ENCODE data around the gene VEZT. TPM values are rescaled to one million over a fixed set of nuclear protein-coding genes. Genes with fewer than 3 reads are reported as not detected.
"Not testable (repeated sequence)": the region's sequence is repeated elsewhere in the genome, so short reads cannot be mapped to it uniquely, and the experiment has no call there.

VEZT gene
- total and polyA plus RNA-seq, 2 donors (not counting 1 experiment from before 2014, with no cell fraction given) = 76.6 to 123 TPM

DNA sequence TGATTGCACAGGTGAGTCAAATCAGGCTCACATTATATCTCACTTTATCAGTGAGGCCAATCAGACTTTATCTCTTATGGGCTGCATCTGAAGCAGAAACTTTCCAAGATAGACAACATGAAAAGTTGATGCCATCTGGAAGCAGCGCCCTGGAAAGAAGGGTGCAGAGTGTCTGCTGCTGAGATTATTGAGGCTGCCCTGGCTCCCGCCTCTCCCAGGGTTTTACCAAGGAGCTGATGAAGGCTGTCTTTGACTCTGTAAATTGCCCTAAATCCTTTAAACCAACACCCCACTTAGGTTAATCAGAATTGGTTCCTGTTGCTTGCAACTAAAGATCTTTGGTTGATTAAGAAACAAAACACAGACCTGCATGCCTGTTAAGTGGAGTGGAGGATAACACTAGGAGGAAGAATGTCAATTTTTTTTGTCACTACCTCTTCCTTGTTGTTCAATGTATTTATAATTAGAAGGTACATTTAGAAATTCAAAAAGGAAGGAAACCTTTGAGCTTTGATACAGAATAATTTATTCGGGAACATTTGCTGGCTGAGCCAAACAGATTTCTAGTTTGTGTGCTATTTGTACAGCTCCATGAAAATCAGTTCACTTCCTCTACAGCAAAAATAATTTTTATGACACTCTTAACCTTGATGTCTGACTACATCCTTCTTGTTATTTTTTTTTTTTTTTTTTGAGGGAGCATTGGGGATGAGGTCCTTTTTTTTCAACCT, 104.1 kb downstream of the VEZT start:
- Histone ChIP-seq H3K36me3 (ENCODE audit: control insufficient read depth, insufficient read depth, low read length) (no peaks in the 10 kb centered on the region), H3K79me2 (ENCODE audit: control insufficient read depth, insufficient read depth, low read length) (no peaks in the 10 kb centered on the region), H3K4me3 (replicated peaks in 1 of 4; ENCODE audit: control extremely low read depth in 1 of 4, insufficient read depth in 1 of 4, low read depth in 3 of 4, low read length in 4 of 4) (no peak overlapping the region), H3K27ac (ENCODE audit: insufficient read depth, low read length) (no peak overlapping the region), H2AFZ (ENCODE audit: low read length) (no peak overlapping the region), H4K20me1 (ENCODE audit: control insufficient read depth, extremely low read depth, insufficient read depth, low read length) (no peaks in the 10 kb centered on the region), H3K4me2 (ENCODE audit: extremely low read depth, insufficient read depth, low read length) (no peak overlapping the region), H3K27me3 (ENCODE audit: control insufficient read depth, insufficient read depth, low read length) (no peaks in the 10 kb centered on the region), H3K9me3 (ENCODE audit: control insufficient read depth, insufficient read depth, low read depth, low read length) (no peaks in the 10 kb centered on the region), H3K9ac (ENCODE audit: insufficient read depth, low read length) (no peak overlapping the region), H3K4me1 (ENCODE audit: control insufficient read depth, extremely low read depth, insufficient read depth, low read length) (peaks cover 8% of the 10 kb centered on the region)
- DNase-seq (ENCODE audit: low read depth in 2 of 2) = no peak
- no peak for TF ChIP-seq EZH2 (IDR thresholded peaks at IDR 0.05; ENCODE audit: low read length, missing control alignments)
- TF ChIP-seq CTCF (conservative IDR thresholded peaks at IDR 0.05 in 1 of 2, IDR thresholded peaks at IDR 0.05 in 1 of 2; ENCODE audit: low read depth in 1 of 2, low read length in 2 of 2) = no peak

DNA sequence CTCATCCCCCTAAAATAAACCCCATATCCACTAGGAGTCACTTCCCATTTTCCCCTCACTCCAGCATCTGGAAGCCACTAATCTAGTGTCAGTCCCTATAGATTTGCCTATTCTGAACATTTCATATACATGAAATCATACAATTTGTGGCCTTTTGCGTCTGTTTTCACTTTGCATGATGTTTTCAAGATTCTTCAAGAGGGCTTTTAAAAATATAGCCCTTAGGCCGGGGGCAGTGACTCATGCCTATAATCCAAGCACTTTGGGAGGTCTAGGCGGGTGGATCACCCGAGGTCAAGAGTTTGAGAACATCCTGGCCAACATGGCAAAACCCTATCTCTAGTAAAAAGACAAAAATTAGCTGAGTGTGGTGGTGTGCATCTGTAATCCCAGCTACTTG, 104.7 kb downstream of the VEZT start:
- H4K20me1 ChIP-seq (ENCODE audit: control insufficient read depth, extremely low read depth, insufficient read depth, low read length) = no peaks in the 10 kb centered on the region
- no peak overlapping the region for H3K9ac ChIP-seq (ENCODE audit: insufficient read depth, low read length)
- no peak overlapping the region for H3K27ac ChIP-seq (ENCODE audit: insufficient read depth, low read length)
- no peak for TF ChIP-seq CTCF (conservative IDR thresholded peaks at IDR 0.05 in 1 of 2, IDR thresholded peaks at IDR 0.05 in 1 of 2; ENCODE audit: low read depth in 1 of 2, low read length in 2 of 2)
- TF ChIP-seq EZH2 (IDR thresholded peaks at IDR 0.05; ENCODE audit: low read length, missing control alignments) = no peak
- no peak overlapping the region for H2AFZ ChIP-seq (ENCODE audit: low read length)
- H3K4me3 ChIP-seq (replicated peaks in 1 of 4; ENCODE audit: control extremely low read depth in 1 of 4, insufficient read depth in 1 of 4, low read depth in 3 of 4, low read length in 4 of 4) = no peak overlapping the region
- DNase-seq (ENCODE audit: low read depth in 2 of 2) = peak; percentile 40 to 54
- H3K79me2 ChIP-seq (ENCODE audit: control insufficient read depth, insufficient read depth, low read length) = no peaks in the 10 kb centered on the region
- H3K27me3 ChIP-seq (ENCODE audit: control insufficient read depth, insufficient read depth, low read length) = no peaks in the 10 kb centered on the region
- no peaks in the 10 kb centered on the region for H3K36me3 ChIP-seq (ENCODE audit: control insufficient read depth, insufficient read depth, low read length)
- H3K4me2 ChIP-seq (ENCODE audit: extremely low read depth, insufficient read depth, low read length) = no peak overlapping the region
- H3K4me1 ChIP-seq (ENCODE audit: control insufficient read depth, extremely low read depth, insufficient read depth, low read length) = peaks cover 8% of the 10 kb centered on the region
- H3K9me3 ChIP-seq (ENCODE audit: control insufficient read depth, insufficient read depth, low read depth, low read length) = no peaks in the 10 kb centered on the region

DNA sequence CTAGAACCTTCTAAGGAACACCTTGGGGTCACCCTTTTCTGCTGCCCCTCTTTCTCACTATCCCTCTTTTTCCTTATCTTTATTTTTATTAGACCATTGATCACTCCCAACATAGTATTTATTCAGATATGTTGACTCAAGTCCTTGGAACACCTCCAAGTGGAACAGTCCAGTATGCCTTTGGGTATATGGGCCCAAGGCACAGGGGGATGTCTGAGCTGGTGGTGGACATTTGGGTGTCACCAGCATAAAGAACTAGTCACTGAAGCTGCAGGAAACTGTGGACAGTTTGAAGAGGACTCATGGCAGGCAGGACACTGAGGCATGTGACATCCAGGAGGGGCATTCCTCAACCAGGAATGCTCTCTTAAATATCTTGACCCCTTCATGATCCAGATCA, 105.6 kb downstream of the VEZT start:
- Histone ChIP-seq H3K9me3 (ENCODE audit: control insufficient read depth, insufficient read depth, low read depth, low read length) (no peaks in the 10 kb centered on the region), H4K20me1 (ENCODE audit: control insufficient read depth, extremely low read depth, insufficient read depth, low read length) (no peaks in the 10 kb centered on the region), H3K27ac (ENCODE audit: insufficient read depth, low read length) (no peak overlapping the region), H3K4me2 (ENCODE audit: extremely low read depth, insufficient read depth, low read length) (no peak overlapping the region), H3K79me2 (ENCODE audit: control insufficient read depth, insufficient read depth, low read length) (no peaks in the 10 kb centered on the region), H3K4me1 (ENCODE audit: control insufficient read depth, extremely low read depth, insufficient read depth, low read length) (peaks cover 7% of the 10 kb centered on the region), H3K9ac (ENCODE audit: insufficient read depth, low read length) (no peak overlapping the region), H2AFZ (ENCODE audit: low read length) (no peak overlapping the region), H3K27me3 (ENCODE audit: control insufficient read depth, insufficient read depth, low read length) (no peaks in the 10 kb centered on the region), H3K4me3 (replicated peaks in 1 of 4; ENCODE audit: control extremely low read depth in 1 of 4, insufficient read depth in 1 of 4, low read depth in 3 of 4, low read length in 4 of 4) (no peak overlapping the region), H3K36me3 (ENCODE audit: control insufficient read depth, insufficient read depth, low read length) (no peaks in the 10 kb centered on the region)
- TF ChIP-seq CTCF (conservative IDR thresholded peaks at IDR 0.05 in 1 of 2, IDR thresholded peaks at IDR 0.05 in 1 of 2; ENCODE audit: low read depth in 1 of 2, low read length in 2 of 2) = no peak
- no peak for TF ChIP-seq EZH2 (IDR thresholded peaks at IDR 0.05; ENCODE audit: low read length, missing control alignments)
- peak in 1 of 2 donors; percentile 27 for DNase-seq (ENCODE audit: low read depth in 2 of 2)

DNA sequence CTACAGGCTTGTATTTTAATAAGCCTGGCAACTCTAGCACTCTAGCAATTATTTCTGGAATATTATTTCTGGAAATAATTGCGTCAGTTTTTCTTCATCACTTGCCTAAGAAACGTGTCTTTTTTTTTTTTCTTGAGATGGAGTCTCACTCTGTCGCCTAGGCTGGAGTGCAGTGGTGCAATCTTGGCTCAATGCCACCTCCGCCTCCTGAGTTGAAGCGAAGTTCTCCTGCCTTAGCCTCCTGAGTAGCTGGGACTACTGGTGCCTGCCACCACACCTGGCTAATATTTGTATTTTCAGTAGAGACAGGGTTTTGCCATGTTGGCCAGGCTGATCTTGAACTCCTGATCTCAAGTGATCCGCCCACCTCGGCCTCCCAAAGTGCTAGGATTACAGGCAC, 106.6 kb downstream of the VEZT start:
- not testable (repeated sequence) for H3K27ac ChIP-seq (ENCODE audit: insufficient read depth, low read length); H3K4me1 ChIP-seq (ENCODE audit: control insufficient read depth, extremely low read depth, insufficient read depth, low read length); DNase-seq (ENCODE audit: low read depth in 2 of 2); H3K9ac ChIP-seq (ENCODE audit: insufficient read depth, low read length); H3K4me2 ChIP-seq (ENCODE audit: extremely low read depth, insufficient read depth, low read length); H2AFZ ChIP-seq (ENCODE audit: low read length); H3K27me3 ChIP-seq (ENCODE audit: control insufficient read depth, insufficient read depth, low read length); H3K9me3 ChIP-seq (ENCODE audit: control insufficient read depth, insufficient read depth, low read depth, low read length); H3K4me3 ChIP-seq (replicated peaks in 1 of 4; ENCODE audit: control extremely low read depth in 1 of 4, insufficient read depth in 1 of 4, low read depth in 3 of 4, low read length in 4 of 4); H4K20me1 ChIP-seq (ENCODE audit: control insufficient read depth, extremely low read depth, insufficient read depth, low read length); H3K36me3 ChIP-seq (ENCODE audit: control insufficient read depth, insufficient read depth, low read length); H3K79me2 ChIP-seq (ENCODE audit: control insufficient read depth, insufficient read depth, low read length)
